ENCODE measurements around the gene E2F6.

The E2F6 gene

DNA sequence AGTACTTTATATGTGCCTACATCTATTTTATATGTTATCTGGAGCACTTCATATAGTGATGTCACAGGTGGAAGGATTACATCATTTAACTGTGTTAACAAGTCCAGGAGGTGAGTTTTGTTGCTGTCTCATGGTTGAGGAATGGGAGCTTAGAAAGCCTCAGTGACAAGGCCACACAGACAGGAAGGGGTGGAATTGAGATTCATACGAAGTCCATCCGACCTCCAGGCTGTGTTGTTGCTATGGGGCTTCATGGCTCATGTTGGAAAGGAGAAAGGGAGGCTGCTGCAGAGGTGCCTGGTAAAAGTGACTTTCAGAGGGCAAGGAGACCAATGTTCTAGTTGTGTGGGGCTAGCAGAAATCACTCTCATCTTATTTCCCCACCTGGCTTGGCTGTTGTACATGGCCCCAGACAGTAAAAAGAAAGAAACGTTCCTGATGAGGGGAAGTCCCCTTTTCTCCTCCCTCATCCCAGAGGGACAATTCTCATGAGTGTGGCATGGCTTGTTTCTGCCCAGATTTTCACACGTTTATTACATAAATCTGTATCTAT lies 36.9 kb upstream of the E2F6 start:
- TF ChIP-seq, protein P1, sequence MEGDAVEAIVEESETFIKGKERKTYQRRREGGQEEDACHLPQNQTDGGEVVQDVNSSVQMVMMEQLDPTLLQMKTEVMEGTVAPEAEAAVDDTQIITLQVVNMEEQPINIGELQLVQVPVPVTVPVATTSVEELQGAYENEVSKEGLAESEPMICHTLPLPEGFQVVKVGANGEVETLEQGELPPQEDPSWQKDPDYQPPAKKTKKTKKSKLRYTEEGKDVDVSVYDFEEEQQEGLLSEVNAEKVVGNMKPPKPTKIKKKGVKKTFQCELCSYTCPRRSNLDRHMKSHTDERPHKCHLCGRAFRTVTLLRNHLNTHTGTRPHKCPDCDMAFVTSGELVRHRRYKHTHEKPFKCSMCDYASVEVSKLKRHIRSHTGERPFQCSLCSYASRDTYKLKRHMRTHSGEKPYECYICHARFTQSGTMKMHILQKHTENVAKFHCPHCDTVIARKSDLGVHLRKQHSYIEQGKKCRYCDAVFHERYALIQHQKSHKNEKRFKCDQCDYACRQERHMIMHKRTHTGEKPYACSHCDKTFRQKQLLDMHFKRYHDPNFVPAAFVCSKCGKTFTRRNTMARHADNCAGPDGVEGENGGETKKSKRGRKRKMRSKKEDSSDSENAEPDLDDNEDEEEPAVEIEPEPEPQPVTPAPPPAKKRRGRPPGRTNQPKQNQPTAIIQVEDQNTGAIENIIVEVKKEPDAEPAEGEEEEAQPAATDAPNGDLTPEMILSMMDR (IDR thresholded peaks at IDR 0.05; ENCODE audit: extremely low read depth, missing control alignments), result no peak
- no peak for DNase-seq (ENCODE audit: low spot score)

DNA sequence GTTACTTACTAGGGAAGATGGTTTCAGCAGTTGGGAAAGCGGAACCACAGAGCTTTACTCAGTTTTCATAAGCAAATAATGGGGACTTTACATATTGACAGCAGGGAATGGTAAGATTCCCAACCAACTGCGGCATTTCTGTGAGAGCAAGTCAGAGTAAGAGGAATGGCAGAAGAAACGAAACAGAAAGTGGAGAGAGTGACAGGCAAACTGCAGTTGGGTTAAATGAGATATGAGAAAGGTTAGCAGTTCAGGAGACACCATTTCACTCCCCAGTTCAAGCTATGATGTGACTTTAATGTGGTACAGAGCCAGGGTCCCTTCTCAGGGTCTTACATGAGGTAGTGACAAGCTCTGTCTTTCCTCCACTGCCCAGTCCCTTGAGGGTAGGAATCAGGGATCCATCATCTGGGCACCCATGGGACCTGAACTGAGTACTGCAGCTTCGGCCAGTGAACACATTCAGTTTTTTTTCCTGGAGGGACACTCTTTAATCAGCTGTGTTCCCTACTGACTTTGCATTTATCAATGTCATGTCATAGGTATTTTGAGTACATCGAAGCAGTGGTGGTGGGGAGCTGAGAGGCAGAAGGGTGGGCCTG lies 34.8 kb upstream of the E2F6 start:
- DNase-seq (ENCODE audit: low spot score), result no peak
- TF ChIP-seq, protein P1 (IDR thresholded peaks at IDR 0.05; ENCODE audit: extremely low read depth, missing control alignments), result no peak

DNA sequence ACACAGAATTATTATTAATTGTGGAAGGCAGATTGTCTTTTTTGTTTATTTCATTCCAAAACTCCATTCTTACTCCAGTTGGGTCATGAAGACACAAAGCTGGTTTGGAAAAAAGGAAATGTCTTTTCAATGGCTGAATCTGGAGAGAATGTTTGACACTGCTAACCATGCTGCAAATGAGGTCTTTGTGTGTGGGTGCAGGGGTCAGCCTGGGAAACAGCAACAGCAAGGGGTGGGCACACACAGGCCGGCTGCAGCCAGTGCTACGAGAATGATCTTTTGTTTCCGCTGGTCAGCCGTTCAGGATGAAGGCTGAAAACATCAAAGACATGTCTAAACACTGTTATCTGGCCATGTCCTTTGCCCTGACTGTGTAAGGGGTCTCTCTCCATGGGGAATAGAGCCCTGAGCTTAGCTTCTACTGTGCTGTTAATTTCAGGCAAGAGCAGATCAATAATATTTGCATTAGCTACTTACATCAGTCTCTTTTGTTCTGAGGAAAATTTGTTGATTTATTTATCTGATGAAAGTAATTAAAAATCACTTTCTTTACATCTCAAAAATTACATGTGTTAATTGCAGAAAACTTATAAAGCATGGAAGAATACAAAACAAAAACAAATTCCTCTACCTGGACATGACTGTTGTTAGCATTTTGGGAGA lies 33.3 kb upstream of the E2F6 start:
- TF ChIP-seq, protein P1 (IDR thresholded peaks at IDR 0.05; ENCODE audit: extremely low read depth, missing control alignments), result no peak
- no peak for DNase-seq (ENCODE audit: low spot score)

DNA sequence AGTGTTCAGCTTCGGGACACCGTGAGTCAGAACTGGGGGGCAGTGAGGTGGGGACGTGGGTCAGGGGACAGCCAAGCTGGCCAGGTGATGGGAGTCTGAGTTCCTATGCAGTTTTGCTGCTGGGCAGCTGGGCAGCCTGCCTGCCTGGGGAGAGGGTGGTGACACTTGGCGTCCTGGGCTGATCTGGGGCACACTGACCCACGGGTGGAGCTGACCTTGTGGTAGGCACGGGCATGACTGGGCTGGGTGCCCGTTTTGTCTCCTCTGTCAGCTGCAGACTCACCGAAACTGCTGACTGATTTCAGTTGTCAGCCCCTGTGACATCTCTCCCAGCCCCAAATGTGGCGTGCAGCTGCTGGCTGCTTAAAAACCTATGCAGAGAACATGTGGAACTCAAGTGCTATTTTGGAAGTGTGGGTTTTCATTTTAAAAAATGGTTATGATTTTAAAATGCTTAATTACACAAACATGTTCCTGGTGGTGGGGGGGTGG lies 32.6 kb upstream of the E2F6 start:
- peak; percentile 58 for DNase-seq (ENCODE audit: low spot score)
- TF ChIP-seq, protein P1 (IDR thresholded peaks at IDR 0.05; ENCODE audit: extremely low read depth, missing control alignments), result no peak

DNA sequence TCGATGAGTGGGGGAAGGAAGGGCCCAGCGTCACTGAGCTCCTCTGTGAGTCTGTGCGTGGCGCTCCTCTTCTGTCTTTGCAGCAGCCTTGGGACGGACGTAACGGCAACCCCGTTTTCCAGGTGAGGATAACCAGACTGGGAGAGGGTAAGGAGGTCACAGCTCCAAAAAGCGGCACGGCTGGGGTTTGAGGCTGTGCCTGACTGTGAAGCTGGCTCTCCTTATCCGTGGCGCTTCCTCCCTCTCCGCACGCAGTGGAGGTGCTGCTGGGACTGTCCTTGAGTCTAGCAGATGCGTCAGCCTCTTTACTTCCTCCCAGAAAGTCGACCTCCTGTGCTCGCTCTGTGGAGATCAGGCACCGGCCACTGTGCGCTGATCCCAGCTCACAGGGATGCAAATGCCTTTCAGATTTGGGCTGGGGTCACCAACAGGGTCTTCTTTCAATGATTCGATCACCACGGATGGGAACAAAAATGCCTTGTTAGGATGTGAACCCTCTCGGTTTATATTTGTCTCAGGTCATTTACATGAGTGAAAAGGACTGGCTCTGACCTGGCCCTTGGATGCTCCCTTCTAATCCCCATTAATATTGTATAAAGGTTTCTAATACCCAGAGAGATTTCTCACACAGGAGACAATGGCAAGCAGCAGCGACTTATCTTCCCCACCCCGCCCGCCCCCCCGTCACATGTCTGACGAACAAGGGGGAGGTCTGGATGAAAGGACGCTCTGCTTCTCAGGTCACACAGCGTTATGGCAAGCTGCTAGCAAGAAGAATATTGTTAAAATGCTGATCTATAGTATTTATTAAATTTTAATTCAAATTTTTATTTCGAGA lies 30.1 kb upstream of the E2F6 start:
- TF ChIP-seq, protein P1 (IDR thresholded peaks at IDR 0.05; ENCODE audit: extremely low read depth, missing control alignments), result no peak
- DNase-seq (ENCODE audit: low spot score), result no peak

DNA sequence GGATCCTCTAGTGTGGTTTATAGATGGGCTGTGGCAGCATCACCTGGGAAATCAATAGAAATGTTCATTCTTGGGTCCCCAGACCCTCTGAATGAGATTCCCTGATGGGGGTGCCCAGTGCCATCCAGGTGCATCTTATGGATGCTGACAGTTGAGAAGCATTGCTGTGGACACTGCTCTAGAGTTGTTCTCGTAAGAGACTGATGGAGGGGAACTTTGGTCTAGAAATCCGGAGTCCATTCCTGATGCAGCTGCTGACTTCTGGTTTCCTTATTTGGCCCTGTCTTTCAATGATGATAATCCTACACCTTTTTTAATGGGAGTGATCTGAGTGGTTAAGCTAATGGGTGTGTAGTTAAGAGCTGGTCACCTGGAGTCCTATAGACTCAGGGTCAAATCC lies 28.3 kb upstream of the E2F6 start:
- TF ChIP-seq, protein P1 (IDR thresholded peaks at IDR 0.05; ENCODE audit: extremely low read depth, missing control alignments), result no peak
- DNase-seq (ENCODE audit: low spot score), result no peak

Measured in GM20000 (cell line).